Smooth muscle cell (in vitro differentiated cells): Measurements from ENCODE around the gene CREB3L4. TPM values are rescaled to one million over a fixed set of nuclear protein-coding genes. Genes with fewer than 3 reads are reported as not detected.

ENCODE experiments used
- DNase-seq: peaks from one replicate; lab custom pipeline; 2025; ENCODE audit not compliant: unreplicated experiment; lab: John Stamatoyannopoulos, UW
- H2AFZ ChIP-seq: fragments of 200-600 bp; sonication (generic); 2 replicates; pipeline ENCODE4 v1.6.0; 2016; ENCODE audit warnings: antibody characterized with exemption, low read depth, mild to moderate bottlenecking
- H3F3A ChIP-seq: fragments of 200-600 bp; sonication (generic); 2 replicates; pipeline ENCODE4 v1.6.0; 2017; ENCODE audit warnings: antibody characterized with exemption, low read depth
- H3K27ac ChIP-seq: fragments of 200-600 bp; sonication (generic); 2 replicates; pipeline ENCODE4 v1.5.1; 2016; ENCODE audit warnings: low read depth, mild to moderate bottlenecking
- H3K27me3 ChIP-seq: fragments of 200-600 bp; sonication (generic); 2 replicates; pipeline ENCODE4 v1.6.1; 2016; ENCODE audit warnings: low read depth, mild to moderate bottlenecking
- H3K36me3 ChIP-seq: fragments of 200-600 bp; sonication (generic); 2 replicates; pipeline ENCODE4 v1.5.1; 2016; ENCODE audit warnings: low read depth
- H3K4me1 ChIP-seq: fragments of 200-600 bp; sonication (generic); 2 replicates; pipeline ENCODE4 v1.5.1; 2016; ENCODE audit warnings: low read depth
- H3K4me2 ChIP-seq: fragments of 200-600 bp; sonication (generic); 2 replicates; pipeline ENCODE4 v1.6.0; 2016; ENCODE audit warnings: mild to moderate bottlenecking
- H3K4me3 ChIP-seq: fragments of 200-600 bp; sonication (generic); 2 replicates; pipeline ENCODE4 v1.5.1; 2016; ENCODE audit warnings: mild to moderate bottlenecking
- H3K79me2 ChIP-seq: fragments of 200-600 bp; sonication (generic); 2 replicates; pipeline ENCODE4 v1.6.0; 2016; ENCODE audit warnings: low read depth, mild to moderate bottlenecking
- H3K9ac ChIP-seq: fragments of 200-600 bp; sonication (generic); 2 replicates; pipeline ENCODE4 v1.6.0; 2016; ENCODE audit warnings: low read depth
- H3K9me3 ChIP-seq: fragments of 200-600 bp; sonication (generic); replicated peaks from 2 replicates; pipeline ENCODE4 v1.5.1; 2016; ENCODE audit warnings: low read depth
- H4K20me1 ChIP-seq: fragments of 200-600 bp; sonication (generic); 2 replicates; pipeline ENCODE4 v1.6.0; 2016; ENCODE audit warnings: low read depth
- WGBS: methylation state at CpG from one replicate; pipeline ENCODE4 v1.1.7; 2016; ENCODE audit warnings: low lambda C conversion rate; 5-methylcytosine and 5-hydroxymethylcytosine counted together
- polyA plus RNA-seq: library from polyadenylated mRNA; unstranded; fragments of >200 nt; fragmentation: Nextera tagmentation; extraction: Ambion mirVana; gene quantifications from 2 replicates; pipeline ENCODE4 v1.2.1, GENCODE V29; 2016
- total RNA-seq: library from RNA; depleted of rRNA; stranded (reverse); fragments of >200 nt; gene quantifications from 2 replicates; pipeline ENCODE4 v1.2.3, GENCODE V29; 2014
- TF ChIP-seq, protein P1 (sequence below): fragments of 200-600 bp; sonication (generic); IDR thresholded peaks from 2 replicates; pipeline ENCODE4 v1.5.1; 2017; ENCODE audit warnings: borderline replicate concordance, mild to moderate bottlenecking, antibody characterized with exemption; ENCODE audit not compliant: insufficient read depth, poor library complexity, severe bottlenecking

Gene CREB3L4
- total and polyA plus RNA-seq, 2 experiments from 2014 or later, result 9.0 to 14.9 TPM

GRCh38 chr1:153926405-153926804 lies 41.3 kb upstream of the CREB3L4 start:
- no peak overlapping the region for H3K4me3 ChIP-seq
- no peak overlapping the region for H3K9ac ChIP-seq
- no peak overlapping the region for H3K4me2 ChIP-seq
- peaks cover 2% of the 10 kb centered on the region for H3K4me1 ChIP-seq
- no peaks in the 10 kb centered on the region for H3F3A ChIP-seq
- H3K36me3 ChIP-seq, result no peaks in the 10 kb centered on the region
- H3K9me3 ChIP-seq, result no peaks in the 10 kb centered on the region
- no peak overlapping the region for H2AFZ ChIP-seq
- TF ChIP-seq, protein P1, sequence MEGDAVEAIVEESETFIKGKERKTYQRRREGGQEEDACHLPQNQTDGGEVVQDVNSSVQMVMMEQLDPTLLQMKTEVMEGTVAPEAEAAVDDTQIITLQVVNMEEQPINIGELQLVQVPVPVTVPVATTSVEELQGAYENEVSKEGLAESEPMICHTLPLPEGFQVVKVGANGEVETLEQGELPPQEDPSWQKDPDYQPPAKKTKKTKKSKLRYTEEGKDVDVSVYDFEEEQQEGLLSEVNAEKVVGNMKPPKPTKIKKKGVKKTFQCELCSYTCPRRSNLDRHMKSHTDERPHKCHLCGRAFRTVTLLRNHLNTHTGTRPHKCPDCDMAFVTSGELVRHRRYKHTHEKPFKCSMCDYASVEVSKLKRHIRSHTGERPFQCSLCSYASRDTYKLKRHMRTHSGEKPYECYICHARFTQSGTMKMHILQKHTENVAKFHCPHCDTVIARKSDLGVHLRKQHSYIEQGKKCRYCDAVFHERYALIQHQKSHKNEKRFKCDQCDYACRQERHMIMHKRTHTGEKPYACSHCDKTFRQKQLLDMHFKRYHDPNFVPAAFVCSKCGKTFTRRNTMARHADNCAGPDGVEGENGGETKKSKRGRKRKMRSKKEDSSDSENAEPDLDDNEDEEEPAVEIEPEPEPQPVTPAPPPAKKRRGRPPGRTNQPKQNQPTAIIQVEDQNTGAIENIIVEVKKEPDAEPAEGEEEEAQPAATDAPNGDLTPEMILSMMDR, result no peak
- peaks cover 9% of the 10 kb centered on the region for H4K20me1 ChIP-seq
- no peak for DNase-seq
- no peaks in the 10 kb centered on the region for H3K27me3 ChIP-seq
- H3K27ac ChIP-seq, result no peak overlapping the region
- H3K79me2 ChIP-seq, result peaks cover 12% of the 10 kb centered on the region
- WGBS, result 83% methylated on average over 4 of the region's 4 CpGs

- no peak overlapping the region for H2AFZ ChIP-seq
- no peaks in the 10 kb centered on the region for H3K79me2 ChIP-seq
- TF ChIP-seq, protein P1, result no peak
- no peak for DNase-seq
- no peaks in the 10 kb centered on the region for H4K20me1 ChIP-seq
- no peak overlapping the region for H3K4me3 ChIP-seq
- H3F3A ChIP-seq, result no peaks in the 10 kb centered on the region
- H3K27me3 ChIP-seq, result no peaks in the 10 kb centered on the region
- H3K9me3 ChIP-seq, result no peaks in the 10 kb centered on the region
- no peak overlapping the region for H3K9ac ChIP-seq
- no peak overlapping the region for H3K4me2 ChIP-seq
- H3K4me1 ChIP-seq, result no peaks in the 10 kb centered on the region
- H3K36me3 ChIP-seq, result no peaks in the 10 kb centered on the region
- WGBS, result 93% methylated on average over 1 of the region's 1 CpG
- no peak overlapping the region for H3K27ac ChIP-seq
Observed at GRCh38 chr1:153928245-153928644, 39.5 kb upstream of the CREB3L4 start.

DNA sequence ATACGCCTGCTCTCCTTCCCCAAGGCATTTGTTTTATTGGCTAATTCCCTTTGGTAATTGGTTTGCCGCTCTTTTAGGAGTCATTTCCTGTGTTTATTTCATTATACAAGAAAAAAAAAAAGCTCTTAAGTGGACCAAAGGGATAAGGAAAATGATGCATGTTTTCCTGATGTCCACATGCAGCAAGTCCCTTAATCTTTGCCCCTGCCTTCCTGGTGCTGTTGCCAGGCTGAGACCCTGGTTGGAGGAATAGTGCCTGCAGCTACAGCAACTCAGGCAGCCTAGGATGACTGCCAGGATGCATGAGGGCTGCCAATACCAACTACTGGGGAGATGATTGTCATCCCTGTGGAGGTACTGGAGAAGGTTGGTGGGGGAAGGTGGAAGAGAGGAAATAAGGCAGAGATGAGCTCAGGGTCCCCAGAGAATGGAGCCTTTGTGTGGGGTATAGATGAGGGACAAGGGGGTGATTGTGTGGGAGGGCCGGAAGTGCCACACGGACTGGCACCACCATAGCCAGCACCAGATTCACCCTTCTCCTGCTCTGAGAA lies 38.8 kb upstream of the CREB3L4 start:
- no peaks in the 10 kb centered on the region for H3K27me3 ChIP-seq
- 68% methylated on average over 4 of the region's 4 CpGs for WGBS
- H3K79me2 ChIP-seq, result no peaks in the 10 kb centered on the region
- TF ChIP-seq, protein P1, result no peak
- H3K36me3 ChIP-seq, result no peaks in the 10 kb centered on the region
- no peaks in the 10 kb centered on the region for H3F3A ChIP-seq
- no peaks in the 10 kb centered on the region for H3K9me3 ChIP-seq
- H3K27ac ChIP-seq, result no peak overlapping the region
- H3K9ac ChIP-seq, result no peak overlapping the region
- no peak for DNase-seq
- no peak overlapping the region for H3K4me2 ChIP-seq
- H4K20me1 ChIP-seq, result no peaks in the 10 kb centered on the region
- H3K4me1 ChIP-seq, result no peaks in the 10 kb centered on the region
- H2AFZ ChIP-seq, result no peak overlapping the region
- no peak overlapping the region for H3K4me3 ChIP-seq

GRCh38 chr1:153929426-153929825 lies 38.3 kb upstream of the CREB3L4 start:
- H3K4me1 ChIP-seq, result no peaks in the 10 kb centered on the region
- no peaks in the 10 kb centered on the region for H3K9me3 ChIP-seq
- H3K4me2 ChIP-seq, result no peak overlapping the region
- H3K9ac ChIP-seq, result no peak overlapping the region
- H4K20me1 ChIP-seq, result no peaks in the 10 kb centered on the region
- H2AFZ ChIP-seq, result no peak overlapping the region
- H3K4me3 ChIP-seq, result no peak overlapping the region
- no peaks in the 10 kb centered on the region for H3F3A ChIP-seq
- no peaks in the 10 kb centered on the region for H3K36me3 ChIP-seq
- no peaks in the 10 kb centered on the region for H3K27me3 ChIP-seq
- H3K27ac ChIP-seq, result no peak overlapping the region
- H3K79me2 ChIP-seq, result no peaks in the 10 kb centered on the region
- WGBS, result 94% methylated on average over 5 of the region's 5 CpGs
- DNase-seq, result no peak
- TF ChIP-seq, protein P1, result no peak
